SIG-M5 treated with dmso at 0.1 percent for 504 hours (cell line): ENCODE results near the gene MED13L.

Experiments
- DNase-seq: peaks from one replicate; lab custom pipeline; 2025; ENCODE audit not compliant: unreplicated experiment; lab: John Stamatoyannopoulos, UW

Gene MED13L

GRCh38 chr12:116066381-116067230, 210.9 kb downstream of the MED13L start:
- DNase-seq, result peak; percentile 70

GRCh38 chr12:116065606-116066005, 211.9 kb downstream of the MED13L start:
- no peak for DNase-seq

- no peak for DNase-seq
Measured at GRCh38 chr12:116064493-116064892, 213.0 kb downstream of the MED13L start.

- no peak for DNase-seq
Measured at GRCh38 chr12:116062698-116063097, 214.8 kb downstream of the MED13L start.

GRCh38 chr12:116060764-116061163, 216.7 kb downstream of the MED13L start:
- peak; percentile 71 for DNase-seq

GRCh38 chr12:116059904-116060303, 217.6 kb downstream of the MED13L start:
- DNase-seq, result no peak

GRCh38 chr12:116058574-116058973, 218.9 kb downstream of the MED13L start:
- DNase-seq, result no peak

- no peak for DNase-seq
Measured at GRCh38 chr12:116057356-116057755, 220.1 kb downstream of the MED13L start.

GRCh38 chr12:116055895-116056607, 221.4 kb downstream of the MED13L start:
- DNase-seq, result no peak

GRCh38 chr12:116054280-116054679, 223.2 kb downstream of the MED13L start:
- no peak for DNase-seq

- DNase-seq, result no peak
Measured at GRCh38 chr12:116053479-116054200, 223.9 kb downstream of the MED13L start.

GRCh38 chr12:116050275-116050674, 227.2 kb downstream of the MED13L start:
- DNase-seq, result no peak

GRCh38 chr12:116048879-116049278, 228.6 kb downstream of the MED13L start:
- DNase-seq, result no peak

- no peak for DNase-seq
Measured at GRCh38 chr12:116046039-116046438, 231.5 kb downstream of the MED13L start.

- DNase-seq, result no peak
Measured at GRCh38 chr12:116045150-116045549, 232.3 kb downstream of the MED13L start.

GRCh38 chr12:116043659-116044535, 233.6 kb downstream of the MED13L start:
- DNase-seq, result no peak

- no peak for DNase-seq
Measured at GRCh38 chr12:116040402-116040801, 237.1 kb downstream of the MED13L start.

- no peak for DNase-seq
Measured at GRCh38 chr12:116039081-116039480, 238.4 kb downstream of the MED13L start.

GRCh38 chr12:116037941-116038837, 239.3 kb downstream of the MED13L start:
- no peak for DNase-seq

GRCh38 chr12:116033765-116034164, 243.7 kb downstream of the MED13L start:
- no peak for DNase-seq
